NCI-H526 (cell line): ENCODE results near the gene DLG2.

Source experiments
- DNase-seq, 2 experiments: peaks; one replicate each; lab custom pipeline; 2025; lab: John Stamatoyannopoulos, UW

DLG2 gene

DNA sequence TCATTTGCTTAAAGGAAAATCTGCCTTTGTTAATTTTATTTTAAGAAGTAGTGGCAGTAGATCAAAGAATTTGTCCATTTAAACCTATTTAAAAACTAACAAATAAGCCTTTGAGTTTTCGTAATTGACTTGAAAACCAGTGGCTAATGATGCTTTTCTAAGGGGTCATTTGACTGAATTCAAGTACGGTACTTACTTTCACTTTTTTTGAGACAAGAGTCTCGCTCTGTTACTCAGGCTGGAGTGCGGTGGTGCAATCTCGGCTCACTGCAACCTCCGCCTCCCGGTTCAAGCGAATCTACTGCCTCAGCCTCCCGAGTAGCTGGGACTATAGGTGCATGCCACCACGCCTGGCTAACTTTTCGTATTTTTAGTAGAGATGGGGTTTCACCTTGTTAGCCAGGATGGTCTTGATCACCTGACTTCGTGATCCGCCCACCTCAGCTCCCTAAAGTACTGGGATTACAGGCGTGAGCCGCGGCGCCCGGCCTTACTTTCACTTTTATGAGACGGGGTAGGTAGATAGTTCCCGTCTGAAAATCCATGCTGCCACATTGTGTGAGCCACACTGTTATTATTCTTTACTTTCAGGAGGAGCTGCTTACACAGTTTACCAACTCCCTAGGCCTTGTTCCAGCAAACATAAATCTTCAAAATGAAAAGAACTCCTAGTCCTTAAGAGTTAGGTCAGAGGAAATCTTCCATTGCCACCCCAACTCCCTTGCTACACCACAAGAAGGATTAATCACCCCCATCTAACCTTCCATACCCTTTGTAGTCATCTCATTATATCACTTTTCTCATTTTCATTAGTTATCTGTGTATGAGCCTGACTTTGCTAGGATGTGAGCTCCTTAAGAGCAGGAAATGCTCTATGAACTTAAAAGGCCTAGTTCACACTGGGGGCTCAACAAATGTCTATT lies 1414.4 kb downstream of the DLG2 start:
- no peak for DNase-seq

DNA sequence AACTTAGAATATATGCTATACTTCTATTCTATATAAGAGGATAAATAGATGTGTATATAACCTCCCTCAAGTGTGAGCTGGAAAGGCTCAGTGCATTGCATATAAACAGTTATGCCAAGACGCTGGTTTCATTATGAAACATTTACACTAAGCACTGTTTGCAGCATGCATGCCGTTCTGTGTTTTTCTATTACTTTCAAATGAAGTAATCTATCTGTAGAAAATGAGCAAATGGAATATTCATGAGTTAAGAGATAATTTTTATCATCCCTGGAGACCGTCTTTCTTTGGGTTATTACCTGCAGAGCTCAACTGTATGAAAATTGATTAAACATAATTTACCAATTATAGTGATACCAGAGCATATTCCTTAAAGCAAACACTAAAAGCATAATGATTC lies 1415.2 kb downstream of the DLG2 start:
- DNase-seq, result peak in 1 of 2 experiments; percentile 21

DNA sequence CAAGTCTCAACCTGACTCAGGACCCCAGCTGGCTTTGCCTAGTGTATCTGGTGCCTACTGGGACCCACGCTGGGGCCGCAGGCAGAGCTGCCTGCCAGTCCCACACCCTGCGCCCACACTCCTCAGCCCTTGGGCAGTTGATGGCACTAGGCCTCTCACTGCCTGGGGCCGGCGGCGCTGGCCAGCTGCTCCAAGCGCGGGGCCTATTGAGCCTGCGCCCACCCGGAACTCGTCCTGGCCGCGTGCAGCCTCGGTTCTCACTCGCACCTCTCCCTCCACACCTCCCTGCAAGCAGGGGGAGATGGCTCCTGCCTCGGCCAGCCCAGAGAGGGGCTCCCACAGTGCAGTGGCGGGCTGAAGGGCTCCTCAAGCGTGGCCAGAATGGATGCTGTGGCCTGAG lies 1432.4 kb downstream of the DLG2 start:
- DNase-seq, result no peak

DNA sequence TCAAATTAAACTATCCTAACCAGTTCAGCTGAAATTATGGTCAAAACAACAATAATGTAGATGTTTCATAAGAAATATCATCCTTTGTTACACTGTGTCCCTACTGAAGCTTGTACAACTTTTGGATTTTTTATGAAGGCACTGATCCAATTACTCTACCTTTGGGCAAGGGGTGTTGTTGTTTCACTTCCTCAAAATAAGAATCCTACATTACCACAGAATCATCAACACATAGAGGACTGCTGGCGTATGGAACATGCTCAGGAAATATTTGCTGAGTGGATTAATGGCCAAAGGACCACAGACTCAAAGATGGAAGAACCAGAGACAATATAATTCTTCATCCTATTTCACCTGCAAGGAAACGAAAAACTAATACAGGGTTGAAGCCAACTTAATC lies 1433.4 kb downstream of the DLG2 start:
- no peak for DNase-seq

DNA sequence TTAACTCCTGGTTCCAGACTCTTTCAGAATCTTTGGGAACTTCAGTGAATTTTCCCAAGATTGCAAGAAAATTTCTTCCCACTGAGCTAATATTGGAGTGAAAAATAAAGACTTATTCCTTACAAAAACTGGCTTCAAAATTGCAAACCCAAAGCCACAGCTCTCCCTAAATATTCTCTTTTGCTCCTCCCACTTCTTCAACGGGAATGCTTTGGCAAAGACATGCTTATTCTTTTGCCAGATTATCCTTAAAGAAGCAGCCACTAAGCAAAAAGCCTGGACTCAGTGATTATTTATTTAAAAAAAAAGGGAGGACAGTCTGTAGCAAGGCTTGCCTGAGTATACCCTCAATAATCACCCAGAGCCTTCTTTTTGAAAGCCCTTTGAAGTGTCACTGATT lies 1438.6 kb downstream of the DLG2 start:
- peak in 1 of 2 experiments; percentile 11 for DNase-seq

DNA sequence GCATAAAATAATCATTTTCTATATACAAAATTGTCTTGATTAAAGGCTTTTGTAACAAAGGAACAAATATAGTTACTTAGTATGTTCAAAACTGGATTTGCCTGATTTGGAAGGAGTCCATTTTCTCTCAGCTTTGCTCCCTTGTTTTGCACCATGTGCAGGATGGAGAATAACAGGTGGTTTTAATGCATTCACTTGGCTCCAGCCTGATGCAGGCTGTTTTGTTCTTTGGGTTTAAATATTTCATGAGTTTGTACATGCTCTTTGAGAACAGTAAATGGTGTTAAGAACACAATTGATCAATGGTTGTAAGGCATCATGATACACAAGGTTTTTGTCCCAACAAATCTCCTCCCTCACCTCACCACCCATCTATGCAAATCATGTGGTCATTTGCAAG lies 1454.1 kb downstream of the DLG2 start:
- DNase-seq, result peak; percentile 15 to 54

DNA sequence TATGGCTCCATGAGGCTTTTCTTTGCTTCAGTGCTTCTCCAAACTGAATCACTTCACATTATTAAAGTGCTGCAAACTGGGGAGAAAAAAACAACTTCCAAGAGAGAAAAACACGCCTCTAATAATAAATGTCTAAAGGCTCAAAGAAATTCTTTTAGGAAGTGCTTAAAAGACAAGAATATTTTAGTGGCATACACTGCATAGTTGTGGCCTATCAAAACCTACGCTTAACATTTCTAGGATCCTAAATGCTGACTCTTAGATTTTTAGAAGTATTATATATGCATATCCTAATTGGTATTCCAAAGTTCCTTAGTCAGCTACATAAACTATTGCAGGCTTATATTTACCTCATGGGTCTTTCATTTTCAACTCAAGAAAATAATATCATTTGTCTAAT lies 1462.0 kb downstream of the DLG2 start:
- no peak for DNase-seq

DNA sequence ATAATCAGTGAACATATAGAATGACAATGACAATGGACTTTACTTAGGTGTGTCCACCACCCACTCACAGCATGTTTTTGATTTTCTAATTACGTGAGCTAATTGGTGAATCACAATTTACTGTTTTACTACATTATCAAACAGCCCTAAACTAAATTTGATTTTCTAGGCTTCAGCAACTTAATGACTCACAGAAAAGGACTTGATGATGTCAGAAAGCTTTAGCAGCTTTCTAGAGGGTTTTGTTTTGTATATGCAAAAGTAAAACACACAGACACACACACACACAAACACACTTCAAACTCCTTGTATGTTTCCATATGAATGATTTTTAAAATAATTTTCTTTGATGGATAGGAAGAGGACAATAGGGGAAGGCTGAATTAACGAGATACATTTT lies 1462.4 kb downstream of the DLG2 start:
- no peak for DNase-seq

DNA sequence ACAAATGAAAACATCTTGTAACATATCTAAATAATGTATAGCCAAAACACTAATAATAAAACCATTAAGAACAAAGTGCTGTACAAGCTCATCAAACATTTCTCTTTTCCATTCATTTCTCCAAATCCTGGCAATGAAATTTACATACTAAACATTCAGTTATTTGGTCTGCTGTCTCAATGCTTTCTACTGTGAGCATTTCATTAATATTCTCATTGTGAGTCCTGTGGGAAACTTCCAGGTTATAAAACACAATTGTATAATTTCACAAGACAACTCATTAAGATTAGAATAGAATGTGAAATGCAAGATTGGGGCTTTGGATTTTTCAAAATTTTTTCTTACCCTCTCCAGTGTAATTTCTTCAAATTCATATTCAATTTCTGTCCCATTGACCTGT lies 1464.0 kb downstream of the DLG2 start:
- DNase-seq, result no peak

DNA sequence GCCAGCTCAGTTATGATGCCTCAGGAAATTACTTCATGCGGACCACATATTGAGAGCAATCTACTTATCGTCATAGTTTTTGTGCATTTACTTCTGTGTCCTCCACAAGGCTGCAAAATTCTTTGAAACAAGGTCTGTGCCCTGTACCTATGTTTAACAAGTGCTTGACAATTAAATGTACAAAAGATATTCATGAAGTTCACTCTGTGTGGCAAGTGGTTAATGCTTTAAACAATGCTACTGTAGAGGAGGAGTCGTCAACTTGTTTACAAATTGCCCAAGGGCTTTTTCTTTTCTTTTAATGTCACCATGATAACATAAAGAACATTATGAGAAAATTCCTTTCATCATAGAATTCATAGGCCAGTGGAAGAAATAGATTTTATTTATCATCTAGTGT lies 1469.5 kb downstream of the DLG2 start:
- no peak for DNase-seq

DNA sequence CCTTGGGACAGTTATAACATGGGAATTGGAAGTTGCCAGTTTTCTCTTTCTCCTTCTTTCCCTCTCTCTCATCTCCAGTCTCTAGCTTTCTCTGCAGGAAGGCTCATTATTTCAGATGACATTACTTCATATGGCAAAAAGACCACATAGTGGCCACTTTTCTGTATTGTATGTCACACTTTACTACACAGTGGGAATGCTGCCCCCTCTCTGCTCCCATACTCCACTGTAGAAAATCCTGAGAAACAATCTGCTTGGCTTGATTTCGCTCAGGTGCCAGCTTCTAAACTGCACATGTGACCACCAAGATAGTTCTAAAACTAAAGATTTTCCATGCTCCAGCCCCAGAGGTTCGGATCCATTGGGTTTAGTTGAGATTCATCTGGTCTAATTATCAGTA lies 1480.3 kb downstream of the DLG2 start:
- DNase-seq, result no peak

DNA sequence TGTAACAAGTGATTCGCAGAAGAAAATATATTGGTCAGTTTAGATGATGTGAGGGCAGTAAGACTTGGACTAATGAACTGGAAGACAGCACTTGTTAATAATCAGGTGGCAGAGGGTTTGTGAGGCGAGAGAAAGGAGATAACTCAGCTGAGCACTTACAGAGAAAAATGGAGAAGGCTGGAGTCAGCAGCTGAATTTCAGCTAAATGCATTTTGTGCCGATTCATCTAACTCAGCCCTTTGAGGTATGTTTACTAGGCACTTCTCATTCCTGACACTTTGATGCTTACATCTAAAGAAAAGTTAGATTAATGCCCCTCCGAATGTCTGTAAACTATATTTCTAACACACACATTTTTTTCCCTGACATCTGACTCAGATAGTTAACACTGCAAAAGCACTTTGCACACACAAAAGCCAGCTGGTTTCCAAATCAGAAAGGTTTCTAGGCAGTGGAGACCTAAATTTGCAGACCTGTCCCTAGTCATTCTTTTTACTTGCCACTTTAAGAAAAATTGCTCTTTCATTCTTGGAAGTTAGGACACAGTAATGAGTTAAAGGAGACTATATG lies 1481.4 kb downstream of the DLG2 start:
- DNase-seq, result no peak

DNA sequence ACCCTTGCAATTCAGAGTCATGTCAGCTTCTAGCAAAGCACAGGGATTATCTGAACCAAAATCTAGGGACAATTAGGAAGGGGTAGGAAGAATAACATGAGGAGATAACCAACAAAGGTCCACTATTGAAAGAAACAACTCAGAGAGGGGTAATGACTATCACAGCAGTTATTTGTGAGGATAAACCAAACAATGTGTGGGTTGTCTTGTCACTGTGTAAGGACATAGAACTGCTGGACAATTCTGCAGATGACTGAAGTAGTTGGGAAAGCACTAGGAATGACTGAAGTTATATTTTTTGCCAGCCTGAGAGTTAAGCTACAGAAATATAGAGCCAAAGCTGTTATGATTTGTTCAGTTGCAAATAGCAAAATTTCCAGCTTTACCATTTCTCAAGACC lies 1482.6 kb downstream of the DLG2 start:
- no peak for DNase-seq

DNA sequence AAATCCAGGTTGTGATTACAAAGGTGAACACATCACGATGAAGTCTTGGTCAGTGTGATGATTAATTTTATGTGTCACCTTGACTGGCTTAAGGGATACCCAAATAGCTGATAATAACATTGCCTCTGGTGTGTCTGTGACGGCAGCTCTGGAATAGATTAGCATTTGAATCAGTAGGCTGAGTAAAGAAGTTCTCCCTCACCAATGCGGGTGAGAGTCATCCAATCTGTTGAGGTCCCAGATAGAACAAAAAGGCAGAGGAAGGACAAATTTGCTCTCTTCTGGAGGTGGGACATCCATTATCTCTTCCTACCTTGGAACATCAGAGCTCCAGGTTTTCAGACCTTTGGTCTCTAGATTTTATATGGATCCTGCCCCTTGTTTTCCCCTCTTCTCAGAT lies 1484.7 kb downstream of the DLG2 start:
- no peak for DNase-seq

DNA sequence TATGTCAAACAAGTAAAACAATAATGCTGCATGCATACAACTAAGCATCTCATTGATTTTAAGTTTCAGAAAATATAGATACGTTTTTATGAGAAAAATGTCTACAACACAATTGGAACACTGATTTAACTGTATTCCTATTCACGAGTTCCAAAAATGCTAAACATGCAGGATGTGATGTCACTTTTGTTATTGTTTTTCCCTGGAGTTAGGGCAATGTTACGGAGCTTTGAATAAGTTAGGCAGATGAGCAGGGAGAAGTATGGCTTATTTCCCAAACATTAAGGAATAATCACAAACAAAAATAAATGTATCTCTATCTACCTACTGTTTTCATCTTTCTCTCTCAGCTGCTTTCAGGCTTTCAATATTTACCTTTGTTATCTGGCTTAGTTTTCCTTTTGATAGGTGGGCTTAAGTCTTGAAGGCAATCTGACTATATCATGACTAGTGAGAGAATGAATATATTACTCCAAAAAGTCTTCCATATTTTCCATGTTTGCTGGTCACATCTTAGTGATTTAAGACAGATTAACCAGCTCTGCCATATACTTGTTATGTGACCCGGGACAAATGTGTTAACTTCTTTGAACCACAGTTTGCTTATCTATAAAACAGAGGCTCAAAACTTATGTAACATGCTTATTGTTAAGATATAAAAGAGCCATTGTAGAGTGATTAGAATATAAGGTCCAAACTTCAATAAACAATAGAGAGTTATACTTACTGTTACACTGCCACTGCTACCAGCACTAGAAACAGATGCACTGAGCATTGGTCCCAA lies 1486.6 kb downstream of the DLG2 start:
- DNase-seq, result no peak

DNA sequence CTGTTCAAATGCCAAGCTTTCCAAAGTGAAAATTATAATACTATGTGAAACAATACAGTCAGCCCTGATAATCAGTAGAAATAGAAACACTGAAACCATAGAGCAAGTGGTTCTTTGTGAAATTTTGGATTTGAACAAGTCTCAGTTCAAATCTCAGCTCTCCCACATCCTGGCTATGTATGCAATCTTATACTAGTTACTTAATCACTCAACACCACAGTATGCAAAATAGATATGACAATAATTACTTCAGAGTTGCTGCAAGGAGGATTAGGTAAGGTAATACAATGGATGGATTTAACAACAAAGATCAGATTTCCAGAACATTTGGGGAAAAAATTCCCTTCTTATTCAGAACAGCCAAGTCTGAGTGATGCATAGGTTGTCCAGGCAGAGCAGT lies 1489.2 kb downstream of the DLG2 start:
- DNase-seq, result no peak

DNA sequence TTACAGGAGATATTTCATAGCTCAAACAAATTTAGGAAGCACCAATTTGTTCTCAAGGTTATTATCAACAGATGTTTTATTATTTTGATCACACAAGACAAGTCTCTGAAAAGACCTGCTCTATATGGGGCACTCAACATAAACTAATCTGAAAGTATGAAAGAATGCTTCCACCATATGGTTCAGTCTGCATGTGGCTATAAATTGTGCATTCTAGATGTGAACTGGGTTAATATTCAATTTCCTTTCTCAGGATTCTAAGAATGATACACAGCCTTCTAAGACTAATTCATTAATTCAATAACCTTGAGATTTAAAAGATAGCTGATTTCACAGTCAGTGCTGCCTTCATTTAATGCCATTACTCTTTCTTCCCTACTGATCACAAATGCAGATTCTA lies 1489.6 kb downstream of the DLG2 start:
- DNase-seq, result no peak

DNA sequence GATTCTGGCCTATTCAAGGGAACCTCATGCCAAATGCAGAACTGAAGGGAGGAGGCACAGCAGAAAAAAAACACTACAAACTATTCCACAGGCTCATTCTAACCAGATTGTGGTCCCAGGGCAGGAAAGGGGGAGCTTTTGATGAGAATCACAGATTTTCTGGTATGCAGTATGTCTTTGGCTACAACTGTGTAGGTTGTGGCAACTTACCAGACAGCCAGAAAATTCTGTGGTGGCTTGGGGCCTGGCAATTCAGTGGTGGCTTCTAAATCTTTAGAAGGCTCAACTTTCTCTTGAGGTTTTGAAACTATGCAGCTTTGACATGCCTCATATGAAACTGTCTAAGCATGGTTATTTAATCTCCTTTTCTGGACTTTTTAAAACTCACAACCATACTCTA lies 1490.2 kb downstream of the DLG2 start:
- DNase-seq, result no peak

DNA sequence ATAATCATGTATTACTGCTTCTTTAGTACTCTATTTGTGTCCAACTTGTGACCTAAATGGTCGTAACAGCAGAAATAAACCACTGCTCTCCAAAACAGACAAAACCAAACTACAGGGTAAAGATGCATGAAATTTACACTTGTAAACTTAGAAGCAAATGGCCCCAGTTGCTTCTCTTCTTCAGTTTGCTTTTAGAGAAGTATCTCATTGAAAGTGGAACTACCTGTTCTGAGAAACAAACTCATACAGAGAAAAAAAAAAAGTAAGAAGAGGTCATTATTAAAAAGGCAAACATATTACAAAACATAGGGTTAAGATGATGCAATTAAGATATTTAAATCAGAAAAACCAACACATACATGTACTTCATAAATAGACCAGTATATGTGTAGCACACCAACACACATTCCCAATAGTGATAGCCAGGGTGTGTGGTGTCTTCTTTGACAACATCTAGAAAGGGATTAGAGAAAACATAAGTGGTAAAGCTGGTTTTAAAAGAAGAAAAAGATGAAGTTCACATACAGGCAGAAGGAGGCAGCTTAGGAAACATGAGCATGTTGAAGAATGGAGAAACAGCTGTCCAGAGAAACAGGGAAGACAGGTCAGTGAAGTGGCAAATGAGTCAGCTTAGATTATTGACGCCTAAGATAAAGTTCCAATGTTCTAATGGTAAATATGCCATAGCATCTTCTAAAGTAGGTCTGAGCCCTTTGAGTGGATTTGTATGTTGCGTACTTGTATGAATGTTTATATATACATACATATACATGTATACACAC lies 1496.3 kb downstream of the DLG2 start:
- no peak for DNase-seq

DNA sequence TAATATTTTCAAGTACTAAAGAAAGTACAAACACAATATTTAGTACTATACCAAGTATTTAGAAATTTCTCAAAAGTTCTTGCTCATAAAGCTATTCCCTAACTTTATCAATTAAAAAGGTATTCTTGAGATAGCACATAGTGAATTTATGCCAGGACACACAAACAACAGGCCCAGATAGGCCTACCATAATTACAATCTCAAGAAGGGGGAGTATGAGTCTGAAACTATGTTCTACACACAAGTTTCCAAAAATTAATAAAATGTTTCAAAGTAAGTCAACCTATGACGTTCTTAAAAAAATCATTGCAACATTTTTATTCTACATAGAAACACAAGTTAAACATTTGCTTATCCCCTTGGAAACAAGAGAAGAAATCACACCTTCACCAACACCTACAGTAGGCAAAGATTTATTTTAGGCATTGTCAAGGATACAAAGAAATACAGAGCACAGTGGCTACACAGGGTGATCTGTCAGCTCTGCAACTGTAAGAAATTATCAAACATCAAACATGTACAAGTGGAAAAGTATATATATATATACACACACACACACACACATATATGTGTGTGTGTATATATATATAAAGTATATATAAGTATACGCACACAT lies 1497.1 kb downstream of the DLG2 start:
- no peak for DNase-seq

DNA sequence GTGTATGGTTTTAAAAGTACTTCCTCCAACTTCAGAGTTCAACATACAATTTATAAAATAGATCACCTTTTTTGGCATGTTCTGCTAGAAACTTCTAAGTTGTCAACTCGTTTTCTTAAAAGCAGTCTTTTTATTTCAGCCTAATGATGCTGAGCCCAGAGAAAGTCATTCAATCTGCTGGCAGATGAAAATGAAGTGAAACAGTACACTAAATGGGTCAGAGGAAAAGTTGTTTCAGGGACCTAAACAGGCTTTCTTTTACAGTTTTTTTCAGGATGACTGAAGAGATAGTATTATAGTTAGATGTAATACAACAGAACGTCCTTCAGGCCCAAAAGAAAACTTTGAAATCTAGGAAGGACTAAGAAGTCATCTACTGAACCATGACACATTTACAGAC lies 1498.3 kb downstream of the DLG2 start:
- no peak for DNase-seq

DNA sequence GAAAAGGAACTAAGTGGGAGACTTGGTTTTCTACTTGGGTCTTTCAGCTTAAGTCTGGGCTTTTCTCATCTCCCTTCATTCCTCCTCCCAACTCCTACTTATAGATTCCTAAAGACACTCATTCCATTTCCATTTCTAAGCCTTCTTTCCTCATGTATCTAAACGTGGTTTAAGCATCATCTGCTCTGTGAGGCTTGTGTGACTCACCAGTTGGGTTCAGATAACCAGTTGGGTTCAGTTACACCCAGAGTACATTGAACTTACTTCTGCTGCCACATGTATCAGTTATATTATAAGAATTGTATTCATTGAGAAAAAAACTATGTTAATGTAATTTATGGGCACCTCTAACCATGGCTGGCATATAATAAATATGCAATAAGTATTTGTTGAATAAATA lies 1509.8 kb downstream of the DLG2 start:
- no peak for DNase-seq
